ENCODE results near the gene NELL2. TPM values are rescaled to one million over a fixed set of nuclear protein-coding genes. Genes with fewer than 3 reads are reported as not detected.

The NELL2 gene
- polyA plus RNA-seq, 3 donors, result 0.26 to 2.7 (median 0.97) TPM

GRCh38 chr12:44655846-44656245 lies 220.3 kb downstream of the NELL2 start:
- no peak overlapping the region for H3K27ac ChIP-seq (ENCODE audit: low read depth, low read length)

- 22 to 49% (median 49%) methylated on average over 12 of the region's 12 CpGs for WGBS, 3 donors
- H3K27ac ChIP-seq (ENCODE audit: low read depth, low read length), result no peak overlapping the region
Observed at GRCh38 chr12:44654646-44655639, 221.2 kb downstream of the NELL2 start.

GRCh38 chr12:44653861-44654527 lies 222.1 kb downstream of the NELL2 start:
- 33 to 56% (median 42%) methylated on average over 3 of the region's 3 CpGs for WGBS, 3 donors
- no peak overlapping the region for H3K27ac ChIP-seq (ENCODE audit: low read depth, low read length)

GRCh38 chr12:44649693-44650092 lies 226.4 kb downstream of the NELL2 start:
- no peak overlapping the region for H3K27ac ChIP-seq (ENCODE audit: low read depth, low read length)
- WGBS, 3 donors, result 51 to 63% (median 54%) methylated on average over 2 of the region's 2 CpGs

GRCh38 chr12:44647917-44648690 lies 228.0 kb downstream of the NELL2 start:
- WGBS, 3 donors, result 61 to 70% (median 65%) methylated on average over 5 of the region's 5 CpGs
- no peak overlapping the region for H3K27ac ChIP-seq (ENCODE audit: low read depth, low read length)

GRCh38 chr12:44640427-44641190 lies 235.5 kb downstream of the NELL2 start:
- H3K27ac ChIP-seq (ENCODE audit: low read depth, low read length), result no peak overlapping the region
- 58 to 77% (median 67%) methylated on average over 2 of the region's 2 CpGs for WGBS, 3 donors

- WGBS, 3 donors, result 69 to 84% (median 83%) methylated on average over 4 of the region's 4 CpGs
- no peak overlapping the region for H3K27ac ChIP-seq (ENCODE audit: low read depth, low read length)
Observed at GRCh38 chr12:44637875-44638274, 238.2 kb downstream of the NELL2 start.

- H3K27ac ChIP-seq (ENCODE audit: low read depth, low read length), result no peak overlapping the region
- WGBS, 3 donors, result 46 to 59% (median 50%) methylated on average over 1 of the region's 1 CpG
Observed at GRCh38 chr12:44628180-44628579, 247.9 kb downstream of the NELL2 start.

- 62 to 79% (median 72%) methylated on average over 5 of the region's 5 CpGs for WGBS, 3 donors
- H3K27ac ChIP-seq (ENCODE audit: low read depth, low read length), result no peak overlapping the region
Observed at GRCh38 chr12:44627387-44628166, 248.5 kb downstream of the NELL2 start.

- no peak overlapping the region for H3K27ac ChIP-seq (ENCODE audit: low read depth, low read length)
- 26 to 61% (median 59%) methylated on average over 2 of the region's 2 CpGs for WGBS, 3 donors
Observed at GRCh38 chr12:44626883-44627282, 249.2 kb downstream of the NELL2 start.

GRCh38 chr12:44618946-44619345 lies 257.2 kb downstream of the NELL2 start:
- WGBS, 3 donors, result 37 to 78% (median 67%) methylated on average over 5 of the region's 5 CpGs

GRCh38 chr12:44616402-44616801 lies 259.7 kb downstream of the NELL2 start:
- 69 to 88% (median 74%) methylated on average over 3 of the region's 3 CpGs for WGBS, 3 donors
- no peak overlapping the region for H3K27ac ChIP-seq (ENCODE audit: low read depth, low read length)

More at GRCh38 chr12:44618946-44619345, 257.2 kb downstream of the NELL2 start:
- H3K27ac ChIP-seq (ENCODE audit: low read depth, low read length), result no peak overlapping the region

GRCh38 chr12:44611538-44611937 lies 264.6 kb downstream of the NELL2 start:
- no peak overlapping the region for H3K27ac ChIP-seq (ENCODE audit: low read depth, low read length)
- WGBS, 3 donors, result 29 to 53% (median 44%) methylated on average over 1 of the region's 1 CpG

- 59 to 79% (median 63%) methylated on average over 1 of the region's 1 CpG for WGBS, 3 donors
Observed at GRCh38 chr12:44603701-44604100, 272.4 kb downstream of the NELL2 start.

GRCh38 chr12:44592626-44593025 lies 283.5 kb downstream of the NELL2 start:
- H3K27ac ChIP-seq (ENCODE audit: low read depth, low read length), result no peak overlapping the region

More at GRCh38 chr12:44603701-44604100, 272.4 kb downstream of the NELL2 start:
- no peak overlapping the region for H3K27ac ChIP-seq (ENCODE audit: low read depth, low read length)

- no peak overlapping the region for H3K27ac ChIP-seq (ENCODE audit: low read depth, low read length)
Observed at GRCh38 chr12:44589697-44590096, 286.4 kb downstream of the NELL2 start.

- H3K27ac ChIP-seq (ENCODE audit: low read depth, low read length), result no peak overlapping the region
- WGBS, 3 donors, result 59 to 86% (median 74%) methylated on average over 1 of the region's 1 CpG
Observed at GRCh38 chr12:44588651-44589050, 287.5 kb downstream of the NELL2 start.
